PC-9 (cell line): ENCODE results near the gene PXN.

ENCODE experiments used
- CTCF ChIP-seq: fragments of 200-600 bp; sonication (generic); conservative IDR thresholded peaks from 2 replicates; pipeline ENCODE4 v1.6.1; 2017; ENCODE audit warnings: mixed run types, antibody characterized with exemption, mild to moderate bottlenecking, moderate library complexity
- EZH2 ChIP-seq: fragments of 200-600 bp; sonication (generic); IDR thresholded peaks from 2 replicates; pipeline ENCODE4 v1.8.0; 2017; ENCODE audit warnings: antibody characterized with exemption, low read depth

DNA sequence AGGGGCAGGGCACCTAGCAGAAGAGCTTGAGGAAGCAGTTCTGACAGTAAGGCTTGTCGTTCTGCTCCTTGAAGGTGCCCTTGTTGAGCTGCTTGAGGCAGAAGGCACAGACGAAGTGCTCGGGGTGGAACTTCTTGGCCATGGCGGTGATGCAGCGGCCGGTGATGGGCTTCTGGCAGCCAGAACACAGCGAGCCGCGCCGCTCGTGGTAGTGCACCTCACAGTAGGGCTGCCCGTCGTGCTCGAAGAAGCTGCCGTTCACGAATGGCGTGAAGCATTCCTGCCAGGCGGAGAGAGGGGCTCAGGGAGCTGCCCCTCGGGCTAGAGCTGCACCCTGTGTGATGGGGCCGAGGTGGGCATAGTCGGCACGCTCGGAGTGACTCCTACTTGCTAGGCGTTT is 53.2 kb downstream of the PXN start:
- TF ChIP-seq CTCF: no peak
- no peak for TF ChIP-seq EZH2
